SH-SY5Y (cell line): ENCODE results near the gene GTPBP2.

ENCODE experiments used
- GATA2 ChIP-seq: IDR thresholded peaks from 2 replicates; pipeline ENCODE4 v1.6.1; 2011; ENCODE audit warnings: mild to moderate bottlenecking, low read depth, low read length
- GATA3 ChIP-seq: IDR thresholded peaks from 2 replicates; pipeline ENCODE4 v1.6.1; 2011; ENCODE audit warnings: low read depth, mild to moderate bottlenecking, low read length, moderate library complexity

- TF ChIP-seq GATA2 (no peak), GATA3 (no peak)
Measured at GRCh38 chr6:43606019-43606418, 23.0 kb downstream of the GTPBP2 start.
